Measurements from ENCODE around the gene PCNX4. TPM values are rescaled to one million over a fixed set of nuclear protein-coding genes. Genes with fewer than 3 reads are reported as not detected.
"Not testable (repeated sequence)": the region's sequence is repeated elsewhere in the genome, so short reads cannot be mapped to it uniquely, and the experiment has no call there.

Gene PCNX4
- polyA plus RNA-seq (2013, experiment 1 of 2), result 28.7 TPM
- polyA plus RNA-seq (2013, experiment 2 of 2), result 35.6 TPM

DNA sequence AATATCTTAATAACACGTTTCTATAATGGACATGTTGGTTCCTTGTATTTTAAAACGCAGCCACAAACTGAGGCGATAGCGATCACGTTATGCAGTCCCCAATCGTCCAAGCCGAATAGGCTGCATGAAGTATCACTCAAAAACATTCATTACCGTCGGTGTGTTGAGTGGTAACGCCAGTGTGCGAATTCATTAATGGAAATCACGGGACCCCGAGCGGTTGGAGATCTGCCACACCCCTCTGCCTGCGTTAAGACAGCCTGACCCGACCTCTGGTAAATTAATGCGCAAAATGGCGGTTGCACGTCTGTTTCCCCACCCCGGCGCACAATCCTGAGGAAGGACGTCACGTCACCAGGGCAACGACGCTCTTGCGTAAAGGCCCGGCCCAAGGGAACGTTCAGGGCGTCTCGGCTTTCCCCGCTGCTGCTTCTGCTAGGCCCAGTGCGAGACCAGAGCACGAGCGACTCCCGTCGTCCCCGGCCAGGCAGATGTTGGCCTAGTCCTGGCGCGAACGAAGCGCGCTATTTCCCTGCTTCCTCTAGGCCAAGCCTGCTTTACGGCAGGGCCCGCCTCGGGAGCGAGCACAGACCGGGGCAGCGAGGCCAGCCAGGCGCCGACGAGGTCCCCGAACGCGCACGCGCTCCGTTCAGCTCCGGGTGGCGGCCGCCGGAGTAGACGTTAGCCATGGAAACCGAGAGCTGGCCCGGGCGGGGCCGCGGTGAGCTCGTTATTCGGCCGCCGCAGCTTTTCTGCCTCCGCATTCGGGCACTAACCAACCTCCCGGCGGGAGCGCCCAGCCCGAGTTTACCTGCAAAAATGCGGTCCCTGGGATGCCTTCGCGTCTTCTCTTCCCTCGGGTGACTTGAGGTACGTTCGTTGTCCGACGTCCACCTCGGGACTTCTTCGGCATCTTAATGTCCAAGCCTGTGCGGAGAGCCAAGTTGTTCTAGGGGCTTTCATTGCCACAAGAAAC, at the start of gene PCNX4:
TSS of gene PCNX4 (plus strand) at position 374 of the 976 bp plus-strand sequence. CDS start 15,716 bp downstream, outside the sequence.
- under 1% methylated on average over 87 of the region's 88 CpGs for WGBS
- no peaks in the 10 kb centered on the region for H3K36me3 ChIP-seq (ENCODE audit: insufficient read depth, low read length)
- no peaks in the 10 kb centered on the region for H3K9me3 ChIP-seq (ENCODE audit: insufficient read depth, low read depth, low read length)
- peak within 1 kb of the TSS; percentile 98 for H3K27ac ChIP-seq (ENCODE audit: low read depth, low read length)
- peak within 1 kb of the TSS; percentile 87 for H3K9ac ChIP-seq (ENCODE audit: low read depth, low read length)
- peak within 1 kb of the TSS; percentile 83 for H3K4me3 ChIP-seq (ENCODE audit: low read length)
- peaks cover 27% of the 10 kb centered on the region for H3K4me1 ChIP-seq (ENCODE audit: insufficient read depth, low read length)
- H3K27me3 ChIP-seq (ENCODE audit: insufficient read depth, low read length), result no peaks in the 10 kb centered on the region

DNA sequence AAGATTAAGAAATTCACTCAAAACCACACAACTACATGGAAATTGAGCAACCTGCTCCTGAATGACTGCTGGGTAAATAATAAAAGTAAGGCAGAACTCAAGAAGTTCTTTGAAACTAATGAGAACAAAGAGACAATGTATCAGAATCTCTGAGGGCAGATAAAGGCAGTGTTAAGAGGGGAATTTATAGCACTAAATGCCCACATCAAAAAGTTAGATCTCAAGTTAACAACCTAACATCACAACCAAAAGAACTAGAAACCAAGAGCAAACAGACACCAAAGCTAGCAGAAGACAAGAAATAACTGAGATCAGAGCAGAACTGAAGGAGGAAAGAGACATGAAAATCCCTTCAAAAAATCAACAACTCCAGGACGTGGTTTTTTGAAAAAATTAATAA, 43.7 kb upstream of the PCNX4 start:
- WGBS, result no CpG with 5 or more reads among the region's 1 CpG
- not testable (repeated sequence) for H3K27ac ChIP-seq (ENCODE audit: low read depth, low read length); H3K27me3 ChIP-seq (ENCODE audit: insufficient read depth, low read length); H3K36me3 ChIP-seq (ENCODE audit: insufficient read depth, low read length); H3K9ac ChIP-seq (ENCODE audit: low read depth, low read length); H3K4me3 ChIP-seq (ENCODE audit: low read length); H3K9me3 ChIP-seq (ENCODE audit: insufficient read depth, low read depth, low read length); H3K4me1 ChIP-seq (ENCODE audit: insufficient read depth, low read length)

DNA sequence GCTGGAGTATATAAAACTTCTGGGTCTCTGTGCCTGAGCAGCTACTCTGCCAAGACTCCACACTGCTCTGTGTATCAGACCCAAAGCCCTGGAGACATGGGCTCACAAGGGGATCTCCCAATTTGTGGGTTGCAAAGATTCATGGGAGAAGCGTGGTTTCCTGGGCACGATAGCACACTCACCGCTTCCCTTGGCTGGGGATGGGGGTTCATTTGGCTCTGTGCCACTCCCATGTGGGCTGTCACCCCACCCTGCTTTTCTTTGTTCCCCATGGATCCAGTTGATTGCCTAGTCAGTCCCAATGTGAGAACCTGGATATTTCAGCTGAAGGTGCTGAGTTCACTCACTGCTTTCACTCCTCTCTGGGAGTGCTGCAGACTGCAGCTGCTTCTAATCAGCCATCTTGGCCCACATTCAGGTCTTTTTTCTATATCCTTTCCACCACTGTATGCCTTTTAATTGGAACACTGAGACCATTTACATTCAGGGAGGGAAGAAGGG, 40.0 kb upstream of the PCNX4 start:
- WGBS, result 96% methylated on average over 3 of the region's 3 CpGs
- Histone ChIP-seq H3K36me3 (ENCODE audit: insufficient read depth, low read length) (no peaks in the 10 kb centered on the region), H3K27ac (ENCODE audit: low read depth, low read length) (no peak overlapping the region), H3K27me3 (ENCODE audit: insufficient read depth, low read length) (no peaks in the 10 kb centered on the region), H3K4me3 (ENCODE audit: low read length) (no peak overlapping the region), H3K9ac (ENCODE audit: low read depth, low read length) (no peak overlapping the region), H3K9me3 (ENCODE audit: insufficient read depth, low read depth, low read length) (no peaks in the 10 kb centered on the region), H3K4me1 (ENCODE audit: insufficient read depth, low read length) (no peaks in the 10 kb centered on the region)

DNA sequence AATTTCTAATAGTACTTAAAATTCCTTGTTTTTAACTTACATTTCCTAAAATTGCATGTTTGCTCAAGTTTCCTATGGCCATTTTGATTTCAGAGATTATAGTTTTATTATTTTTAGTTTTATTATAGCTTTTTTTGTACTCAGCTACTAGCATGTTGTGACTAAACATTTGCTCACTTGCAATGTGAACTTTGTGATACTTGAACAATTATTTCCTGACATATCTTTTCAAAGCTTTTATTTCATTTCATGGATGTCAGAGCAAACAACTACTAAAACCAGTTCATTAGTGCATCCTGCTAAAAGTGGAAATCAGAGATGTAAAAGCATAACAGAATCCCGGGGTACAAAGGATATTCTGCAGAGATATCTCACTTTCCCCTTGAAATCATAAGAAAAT, 33.6 kb upstream of the PCNX4 start:
- WGBS, result 100% methylated on average over 1 of the region's 1 CpG
- Histone ChIP-seq H3K4me1 (ENCODE audit: insufficient read depth, low read length) (no peaks in the 10 kb centered on the region), H3K27me3 (ENCODE audit: insufficient read depth, low read length) (no peaks in the 10 kb centered on the region), H3K9me3 (ENCODE audit: insufficient read depth, low read depth, low read length) (no peaks in the 10 kb centered on the region), H3K4me3 (ENCODE audit: low read length) (no peak overlapping the region), H3K9ac (ENCODE audit: low read depth, low read length) (no peak overlapping the region), H3K36me3 (ENCODE audit: insufficient read depth, low read length) (no peaks in the 10 kb centered on the region), H3K27ac (ENCODE audit: low read depth, low read length) (no peak overlapping the region)

DNA sequence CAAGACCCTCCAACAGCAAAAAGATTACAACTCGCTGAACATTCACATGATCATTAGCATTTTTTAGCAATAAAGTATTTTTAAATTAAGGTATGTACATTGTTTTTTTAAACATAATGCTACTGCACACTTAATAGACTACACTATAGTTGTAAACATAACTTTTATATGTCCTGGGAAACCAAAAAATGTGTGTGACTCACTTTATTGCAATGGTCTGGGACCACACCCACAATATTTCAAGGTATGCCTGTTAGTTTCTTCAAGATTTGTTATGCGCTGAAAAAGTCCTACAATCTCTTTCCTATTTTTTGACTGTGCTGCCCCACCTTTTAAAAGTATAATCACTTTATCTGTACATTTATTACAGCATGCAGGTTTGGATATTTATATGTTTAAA, 30.4 kb upstream of the PCNX4 start:
- no peaks in the 10 kb centered on the region for H3K36me3 ChIP-seq (ENCODE audit: insufficient read depth, low read length)
- H3K9me3 ChIP-seq (ENCODE audit: insufficient read depth, low read depth, low read length), result no peaks in the 10 kb centered on the region
- H3K4me1 ChIP-seq (ENCODE audit: insufficient read depth, low read length), result no peaks in the 10 kb centered on the region
- H3K27me3 ChIP-seq (ENCODE audit: insufficient read depth, low read length), result no peaks in the 10 kb centered on the region
- H3K9ac ChIP-seq (ENCODE audit: low read depth, low read length), result no peak overlapping the region
- H3K4me3 ChIP-seq (ENCODE audit: low read length), result no peak overlapping the region
- H3K27ac ChIP-seq (ENCODE audit: low read depth, low read length), result no peak overlapping the region
- 75% methylated on average over 2 of the region's 2 CpGs for WGBS

DNA sequence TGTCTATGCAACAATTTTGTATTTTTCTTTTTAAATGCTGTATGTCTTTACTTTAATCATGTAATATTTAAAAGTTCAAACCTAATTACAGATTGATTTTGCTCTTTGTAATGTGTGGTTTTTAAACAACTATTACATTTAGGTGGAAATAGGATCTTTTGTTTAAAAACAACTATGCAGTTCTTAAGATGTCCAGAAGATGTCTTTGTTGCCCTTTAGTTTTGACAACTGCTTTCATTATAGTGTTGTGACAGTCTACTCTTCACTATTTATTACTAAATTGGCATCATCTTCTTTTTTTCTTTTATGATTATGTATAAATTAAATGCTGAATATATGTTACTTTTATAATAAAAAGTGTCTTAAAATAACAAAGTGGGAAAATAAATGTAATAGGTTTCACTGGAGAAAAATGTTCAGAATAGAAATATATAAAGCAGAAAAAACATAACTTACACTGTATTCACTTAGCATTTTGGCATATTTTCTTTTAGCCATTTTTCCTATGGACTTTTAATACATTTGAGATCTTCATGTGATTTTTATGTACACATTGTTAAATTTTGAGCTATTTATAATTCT, 27.1 kb upstream of the PCNX4 start:
- no peak overlapping the region for H3K4me3 ChIP-seq (ENCODE audit: low read length)
- no peak overlapping the region for H3K9ac ChIP-seq (ENCODE audit: low read depth, low read length)
- no peak overlapping the region for H3K27ac ChIP-seq (ENCODE audit: low read depth, low read length)
- H3K27me3 ChIP-seq (ENCODE audit: insufficient read depth, low read length), result no peaks in the 10 kb centered on the region
- no peaks in the 10 kb centered on the region for H3K36me3 ChIP-seq (ENCODE audit: insufficient read depth, low read length)
- no peaks in the 10 kb centered on the region for H3K9me3 ChIP-seq (ENCODE audit: insufficient read depth, low read depth, low read length)
- no peaks in the 10 kb centered on the region for H3K4me1 ChIP-seq (ENCODE audit: insufficient read depth, low read length)

DNA sequence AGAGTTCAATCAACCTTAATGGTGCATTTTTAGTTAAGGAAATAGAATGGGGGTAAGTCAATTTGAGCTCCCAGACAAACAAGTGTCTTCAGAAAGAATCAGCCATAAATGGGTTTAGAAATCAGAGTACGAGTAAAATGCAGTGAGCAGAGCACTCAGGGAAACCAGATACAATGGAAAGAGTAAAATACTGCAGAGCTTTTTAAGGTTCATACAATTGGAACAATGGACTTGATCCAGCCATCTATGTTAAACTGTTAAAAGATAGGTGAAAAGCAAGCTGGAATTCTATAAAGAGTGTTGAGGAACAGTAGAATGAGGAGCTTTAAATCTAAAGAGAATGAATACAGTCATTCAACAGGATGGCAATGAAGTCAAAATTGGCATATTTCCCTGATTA, 23.8 kb upstream of the PCNX4 start:
- no peak overlapping the region for H3K9ac ChIP-seq (ENCODE audit: low read depth, low read length)
- no peaks in the 10 kb centered on the region for H3K27me3 ChIP-seq (ENCODE audit: insufficient read depth, low read length)
- 92% methylated on average over 1 of the region's 1 CpG for WGBS
- H3K36me3 ChIP-seq (ENCODE audit: insufficient read depth, low read length), result no peaks in the 10 kb centered on the region
- H3K4me1 ChIP-seq (ENCODE audit: insufficient read depth, low read length), result no peaks in the 10 kb centered on the region
- H3K9me3 ChIP-seq (ENCODE audit: insufficient read depth, low read depth, low read length), result no peaks in the 10 kb centered on the region
- no peak overlapping the region for H3K27ac ChIP-seq (ENCODE audit: low read depth, low read length)
- H3K4me3 ChIP-seq (ENCODE audit: low read length), result no peak overlapping the region

DNA sequence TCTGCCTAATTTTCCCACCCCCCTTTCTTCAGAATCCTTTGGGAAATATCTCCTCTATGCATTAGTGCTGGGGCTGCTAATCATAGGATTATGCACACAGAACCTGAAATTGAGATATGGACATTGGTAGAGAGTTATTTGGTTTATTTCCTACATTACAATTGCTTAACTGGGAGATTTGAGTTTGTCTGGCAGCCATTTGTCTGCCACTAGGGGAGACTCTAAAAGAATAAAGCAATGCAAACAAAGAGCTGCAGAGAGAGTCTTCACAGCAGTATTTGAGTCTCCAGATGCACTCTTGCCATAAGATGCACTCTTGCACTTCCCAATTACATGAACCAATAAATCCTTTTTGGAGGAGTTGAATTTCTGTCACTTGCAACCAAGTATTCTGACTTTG, 12.0 kb upstream of the PCNX4 start:
- Histone ChIP-seq H3K9ac (ENCODE audit: low read depth, low read length) (no peak overlapping the region), H3K4me1 (ENCODE audit: insufficient read depth, low read length) (peaks cover 2% of the 10 kb centered on the region; the same call in 1 of the 2 replicates), H3K27me3 (ENCODE audit: insufficient read depth, low read length) (no peaks in the 10 kb centered on the region), H3K27ac (ENCODE audit: low read depth, low read length) (no peak overlapping the region), H3K9me3 (ENCODE audit: insufficient read depth, low read depth, low read length) (no peaks in the 10 kb centered on the region), H3K36me3 (ENCODE audit: insufficient read depth, low read length) (no peaks in the 10 kb centered on the region), H3K4me3 (ENCODE audit: low read length) (no peak overlapping the region)

DNA sequence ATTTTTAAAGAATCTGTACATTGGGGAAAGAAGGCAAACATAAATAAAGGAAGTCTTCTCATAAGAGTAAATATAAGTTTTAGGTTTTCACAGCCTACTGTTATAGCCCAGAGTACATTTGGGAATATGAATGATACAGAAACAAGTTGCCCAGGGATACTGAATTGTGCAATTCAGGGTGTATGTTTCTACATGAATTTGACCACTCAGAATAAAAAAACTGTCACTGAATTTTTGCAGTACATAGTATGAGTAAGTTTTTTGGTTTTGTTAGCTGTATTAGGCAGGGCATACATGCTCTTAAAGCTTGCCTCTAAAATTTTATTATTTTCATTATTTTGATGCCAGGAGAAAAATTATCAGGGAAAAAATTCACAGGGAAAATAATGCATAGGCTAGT, 6.6 kb upstream of the PCNX4 start:
- Histone ChIP-seq H3K4me3 (ENCODE audit: low read length) (no peak overlapping the region), H3K27me3 (ENCODE audit: insufficient read depth, low read length) (no peaks in the 10 kb centered on the region), H3K36me3 (ENCODE audit: insufficient read depth, low read length) (no peaks in the 10 kb centered on the region), H3K9ac (ENCODE audit: low read depth, low read length) (no peak overlapping the region), H3K4me1 (ENCODE audit: insufficient read depth, low read length) (no peaks in the 10 kb centered on the region), H3K27ac (ENCODE audit: low read depth, low read length) (no peak overlapping the region), H3K9me3 (ENCODE audit: insufficient read depth, low read depth, low read length) (no peaks in the 10 kb centered on the region)

DNA sequence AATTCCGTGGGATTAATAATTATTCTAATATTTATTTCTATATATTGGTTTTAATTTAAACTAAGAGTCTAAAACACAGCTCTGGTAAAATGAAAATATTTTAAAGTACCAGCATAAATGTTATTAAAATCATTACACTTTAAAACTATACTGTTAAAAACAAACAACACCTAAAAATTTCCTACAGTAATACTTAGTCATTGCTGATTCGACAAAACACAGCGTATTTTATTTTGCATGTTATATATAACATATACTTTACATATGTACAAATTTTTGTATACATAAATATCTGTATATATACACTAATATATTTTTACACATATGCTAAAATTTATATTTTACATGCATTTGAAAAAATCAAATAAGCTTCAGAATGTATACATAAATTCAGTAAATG, 6.0 kb upstream of the PCNX4 start:
- Histone ChIP-seq H3K27ac (ENCODE audit: low read depth, low read length) (no peak overlapping the region), H3K9ac (ENCODE audit: low read depth, low read length) (no peak overlapping the region), H3K4me1 (ENCODE audit: insufficient read depth, low read length) (no peaks in the 10 kb centered on the region), H3K36me3 (ENCODE audit: insufficient read depth, low read length) (no peaks in the 10 kb centered on the region), H3K27me3 (ENCODE audit: insufficient read depth, low read length) (no peaks in the 10 kb centered on the region), H3K9me3 (ENCODE audit: insufficient read depth, low read depth, low read length) (no peaks in the 10 kb centered on the region), H3K4me3 (ENCODE audit: low read length) (no peak overlapping the region)
- WGBS, result 100% methylated on average over 1 of the region's 3 CpGs

DNA sequence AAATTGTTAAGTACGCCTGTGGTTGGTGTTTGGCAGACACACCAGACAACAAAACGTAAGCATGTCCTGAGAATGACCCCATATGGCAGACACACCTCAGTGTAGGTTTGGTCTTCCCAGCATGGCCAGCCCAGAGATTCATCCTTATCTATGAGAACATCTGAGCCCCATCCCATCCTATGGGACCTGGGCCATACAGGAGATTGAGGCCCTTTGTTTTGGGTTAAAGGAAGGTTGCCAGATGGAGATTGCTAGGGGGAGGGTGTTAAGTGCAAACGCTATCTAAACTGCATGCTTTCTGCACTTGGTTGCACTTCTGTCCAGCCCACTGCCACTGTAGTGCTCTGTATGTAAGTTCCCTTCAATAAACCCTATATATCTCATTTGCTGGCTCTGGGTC, 4.1 kb upstream of the PCNX4 start:
- H3K4me1 ChIP-seq (ENCODE audit: insufficient read depth, low read length), result no peaks in the 10 kb centered on the region
- no peak overlapping the region for H3K4me3 ChIP-seq (ENCODE audit: low read length)
- H3K27me3 ChIP-seq (ENCODE audit: insufficient read depth, low read length), result no peaks in the 10 kb centered on the region
- WGBS, result 84% methylated on average over 3 of the region's 3 CpGs
- H3K36me3 ChIP-seq (ENCODE audit: insufficient read depth, low read length), result no peaks in the 10 kb centered on the region
- H3K9ac ChIP-seq (ENCODE audit: low read depth, low read length), result no peak overlapping the region
- H3K27ac ChIP-seq (ENCODE audit: low read depth, low read length), result no peak overlapping the region
- no peaks in the 10 kb centered on the region for H3K9me3 ChIP-seq (ENCODE audit: insufficient read depth, low read depth, low read length)
